AG09309 (cell line): ENCODE data around the gene EVPL.

Experiments used
- DNase-seq: peaks from one replicate; pipeline ENCODE4 v3.0.0-alpha.2; 2010; ENCODE audit warnings: low read depth
- H3K4me3 ChIP-seq: 2 replicates; pipeline ENCODE4 v1.5.1; 2011; ENCODE audit warnings: mild to moderate bottlenecking, low read depth, low read length, moderate library complexity; ENCODE audit not compliant: control insufficient read depth
- CTCF ChIP-seq: IDR thresholded peaks from 2 replicates; pipeline ENCODE4 v1.5.1; 2011; ENCODE audit warnings: mild to moderate bottlenecking, low read depth, low read length, inconsistent platforms; ENCODE audit not compliant: insufficient read depth, control insufficient read depth; ENCODE audit errors: missing control alignments

EVPL gene

GRCh38 chr17:75998327-75998795 is 28.7 kb downstream of the EVPL start:
- no peak overlapping the region for H3K4me3 ChIP-seq
- DNase-seq, result no peak
- no peak for TF ChIP-seq CTCF

- H3K4me3 ChIP-seq, result no peak overlapping the region
- TF ChIP-seq CTCF, result no peak
- DNase-seq, result no peak
Observed at GRCh38 chr17:75996665-75997590, 30.2 kb downstream of the EVPL start.

- no peak for TF ChIP-seq CTCF
- H3K4me3 ChIP-seq, result no peak overlapping the region
- DNase-seq, result no peak
Observed at GRCh38 chr17:75995385-75995925, 31.7 kb downstream of the EVPL start.

GRCh38 chr17:75994802-75995370 is 32.2 kb downstream of the EVPL start:
- no peak overlapping the region for H3K4me3 ChIP-seq
- no peak for TF ChIP-seq CTCF
- no peak for DNase-seq

GRCh38 chr17:75991396-75991795 is 35.7 kb downstream of the EVPL start:
- DNase-seq, result no peak
- TF ChIP-seq CTCF, result no peak
- no peak overlapping the region for H3K4me3 ChIP-seq

- no peak for TF ChIP-seq CTCF
- H3K4me3 ChIP-seq, result no peak overlapping the region
- no peak for DNase-seq
Observed at GRCh38 chr17:75987041-75987440, 40.1 kb downstream of the EVPL start.
